Fibroblast of mammary gland (primary cell): ENCODE results near the gene IQCH.

Source experiments
- DNase-seq: peaks from one replicate; pipeline ENCODE4 v3.0.0-alpha.2; 2010; ENCODE audit warnings: low read depth
- H3K4me3 ChIP-seq: 2 replicates; pipeline ENCODE4 v1.5.1; 2011; ENCODE audit warnings: low read depth, mild to moderate bottlenecking, low read length, moderate library complexity; ENCODE audit not compliant: control insufficient read depth
- CTCF ChIP-seq: conservative IDR thresholded peaks from 2 replicates; pipeline ENCODE4 v1.5.1; 2011; ENCODE audit warnings: low read depth, low read length, inconsistent platforms; ENCODE audit not compliant: control insufficient read depth, insufficient read depth

Gene IQCH

GRCh38 chr15:67547064-67547463, 292.5 kb downstream of the IQCH start:
- no peak overlapping the region for H3K4me3 ChIP-seq
- TF ChIP-seq CTCF = no peak
- DNase-seq = no peak

DNA sequence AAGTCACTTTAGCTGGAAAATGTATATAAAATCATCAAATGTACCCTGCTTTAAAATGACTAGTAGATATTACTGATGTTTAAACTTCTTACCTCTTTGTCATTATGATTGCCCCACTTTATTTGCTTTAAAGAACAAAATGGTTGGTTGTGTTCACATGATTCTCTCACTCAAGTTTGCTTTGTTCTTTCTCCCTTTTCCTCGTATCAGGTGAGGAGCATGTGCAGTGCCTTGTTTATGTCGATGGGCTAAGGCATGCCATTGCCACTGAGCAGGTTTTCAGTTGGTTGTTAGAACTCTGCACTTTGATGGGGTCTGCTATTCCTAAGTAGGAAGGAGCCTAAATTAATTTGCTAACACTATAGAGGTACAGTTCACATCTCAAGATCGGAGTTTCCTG, 293.2 kb downstream of the IQCH start:
- H3K4me3 ChIP-seq = no peak overlapping the region
- TF ChIP-seq CTCF = no peak
- no peak for DNase-seq

DNA sequence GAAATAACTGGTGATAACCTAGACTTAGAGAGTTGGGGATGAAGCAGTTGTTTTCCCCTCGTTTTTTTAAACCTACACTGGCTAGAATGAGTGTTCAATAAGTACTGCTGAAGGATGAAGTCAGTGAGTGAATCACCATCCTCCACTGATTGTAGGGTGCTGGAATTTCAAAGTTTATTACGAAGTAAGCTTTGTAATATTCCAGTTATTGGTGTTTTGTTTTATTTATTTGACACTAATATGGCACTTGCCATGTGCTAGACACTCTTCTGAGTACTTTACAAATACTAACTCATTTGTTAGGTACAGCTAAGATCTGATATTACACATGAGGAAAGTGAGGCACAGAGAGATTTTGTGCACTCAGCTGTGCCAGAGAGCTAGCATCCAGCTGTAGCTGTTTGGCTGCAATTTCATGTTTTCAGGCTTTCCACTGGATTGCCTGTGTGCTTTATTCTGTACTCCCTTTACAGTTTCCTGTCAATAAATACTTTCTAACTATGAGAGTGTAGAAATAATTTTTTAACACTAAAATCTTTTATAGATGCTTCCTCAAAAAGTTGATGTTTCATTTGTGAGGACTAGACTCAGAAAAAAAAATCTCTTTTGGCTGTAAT, 293.8 kb downstream of the IQCH start:
- H3K4me3 ChIP-seq = no peak overlapping the region
- TF ChIP-seq CTCF = no peak
- peak; percentile 63 for DNase-seq

- no peak for TF ChIP-seq CTCF
- no peak for DNase-seq
- no peak overlapping the region for H3K4me3 ChIP-seq
Measured at GRCh38 chr15:67548862-67549651, 294.5 kb downstream of the IQCH start.

DNA sequence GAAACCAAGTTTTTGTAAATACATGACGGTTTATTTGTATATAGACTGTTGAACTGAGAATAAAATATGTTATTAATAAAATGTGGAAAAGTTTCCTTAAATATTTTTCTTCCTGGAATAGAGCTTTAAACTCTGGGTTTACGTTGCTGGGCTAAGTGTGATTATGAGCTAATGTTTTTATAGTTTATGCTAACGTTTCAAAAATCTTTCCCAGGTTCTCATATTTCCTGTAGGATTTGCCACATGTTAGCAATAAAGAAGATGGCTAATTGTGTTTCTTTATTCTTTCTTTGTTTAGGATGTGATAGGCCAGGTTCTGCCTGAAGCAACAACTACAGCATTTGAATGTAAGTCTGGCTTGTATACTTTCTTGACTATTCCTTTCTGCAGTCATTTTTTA, 295.1 kb downstream of the IQCH start:
- no peak for TF ChIP-seq CTCF
- peak; percentile 3 for DNase-seq
- no peak overlapping the region for H3K4me3 ChIP-seq

DNA sequence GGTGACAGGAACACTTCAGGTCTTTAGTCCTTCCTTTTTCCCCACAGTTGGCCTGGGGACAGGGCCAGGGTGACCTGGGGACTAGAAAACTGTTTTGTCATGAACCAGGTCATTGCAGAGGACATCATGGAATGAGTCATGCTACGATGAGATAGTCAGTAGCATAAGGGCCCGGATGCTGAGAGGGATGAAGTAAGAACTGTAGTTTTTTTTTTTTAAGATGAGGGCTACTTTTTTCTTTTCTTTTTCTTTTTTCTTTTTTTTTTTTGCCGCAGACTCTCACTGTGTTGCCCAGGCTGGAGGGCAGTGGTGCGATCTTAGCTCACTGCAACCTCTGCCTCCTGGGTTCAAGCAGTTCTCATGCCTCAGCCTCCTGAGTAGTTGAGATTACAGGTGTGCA, 295.9 kb downstream of the IQCH start:
- no peak overlapping the region for H3K4me3 ChIP-seq
- TF ChIP-seq CTCF = no peak
- DNase-seq = peak; percentile 54
